Kidney (tissue), 14 donors: ENCODE measurements around the gene IL10RA. TPM values are rescaled to one million over a fixed set of nuclear protein-coding genes. Genes with fewer than 3 reads are reported as not detected.

Experiments used
- DNase-seq, 5 donors: peaks; one replicate each; pipeline ENCODE4 v3.0.0-alpha.2; 2013 to 2020
- FAIRE-seq: peaks from 2 replicates; lab custom pipeline; 2012; peaks lifted over from hg19 to GRCh38; lab: Jason Lieb, UNC
- H3K27ac ChIP-seq, 2 donors: one replicate each; pipeline ENCODE4 v1.7.0; 2013; ENCODE audit warnings: low read depth in 2 of 2, low read length in 2 of 2, inconsistent platforms in 1 of 2
- H3K27me3 ChIP-seq: one replicate; pipeline ENCODE4 v1.7.1; 2013; ENCODE audit warnings: low read length, inconsistent platforms; ENCODE audit not compliant: control insufficient read depth, insufficient read depth
- H3K36me3 ChIP-seq, 3 donors: one replicate each; pipeline versions ENCODE4 v1.7.0 to v1.7.1; 2013; ENCODE audit warnings: low read length in 3 of 3, control low read depth in 1 of 3, inconsistent platforms in 1 of 3; ENCODE audit not compliant: insufficient read depth in 3 of 3, control insufficient read depth in 2 of 3
- H3K4me1 ChIP-seq, 3 donors: one replicate each; pipeline versions ENCODE4 v1.7.0 to v1.7.1; 2013; ENCODE audit warnings: low read length in 3 of 3, inconsistent platforms in 1 of 3, low read depth in 1 of 3; ENCODE audit not compliant: control insufficient read depth in 2 of 3, insufficient read depth in 2 of 3
- H3K4me3 ChIP-seq, 3 donors: one replicate each; pipeline versions ENCODE4 v1.7.0 to v1.8.1; 2013; ENCODE audit warnings: low read length in 3 of 3, control low read depth in 1 of 3, inconsistent platforms in 1 of 3
- H3K9ac ChIP-seq, 3 donors: one replicate each; pipeline versions ENCODE4 v1.7.0 to v1.7.1; 2013; ENCODE audit warnings: low read length in 3 of 3, control low read depth in 1 of 3, inconsistent platforms in 1 of 3
- H3K9me3 ChIP-seq, 3 donors: one replicate each; pipeline versions ENCODE4 v1.7.0 to v1.7.1; 2013; ENCODE audit warnings: low read length in 3 of 3, control low read depth in 1 of 3, inconsistent platforms in 1 of 3; ENCODE audit not compliant: control insufficient read depth in 2 of 3, insufficient read depth in 1 of 3
- CTCF ChIP-seq: IDR thresholded peaks from 3 replicates; pipeline ENCODE4 v1.5.1; 2012; ENCODE audit warnings: mild to moderate bottlenecking, moderate library complexity, borderline replicate concordance; ENCODE audit not compliant: insufficient read depth; ENCODE audit errors: extremely low read depth
- intact Hi-C: fragments of 100-400 bp; cut with DNase I; formaldehyde crosslinking; loops from one replicate; pipeline ENCODE4 v1.11.1; 2022
- polyA plus RNA-seq: library from polyadenylated mRNA; stranded (reverse); fragments of 350-450 nt; fragmentation: Illumina TruSeq; extraction: RNeasy Lipid Tissue Mini Kit (QIAGEN cat#74804); gene quantifications from one replicate; pipeline ENCODE4 v1.2.3, GENCODE V29; 2014; ENCODE audit warnings: low read depth, low replicate concordance; ENCODE audit not compliant: insufficient read depth
- total RNA-seq: library from RNA; stranded (reverse); fragmentation: NEBNext Ultra II Directional; extraction: Animal tissue kit (Norgen Biotek cat#: 25700); gene quantifications from one replicate; pipeline ENCODE4 v1.2.1, GENCODE V29; 2021
- donor health status: control.
- donor health status: control.
- donor health status: control.
- donor health status: control.
- donor health status: control.
- donor health status: DM: yes; HTN: yes; CAD: no.
- donor health status: Normal renal cell carcinoma (clear cell type).

Gene IL10RA
- total and polyA plus RNA-seq, 2 donors from 2014 or later: 1.8 to 37.2 TPM

- H3K27ac ChIP-seq: no peak overlapping the region
- no peaks in the 10 kb centered on the region for H3K36me3 ChIP-seq
- TF ChIP-seq CTCF: no peak
- H3K4me3 ChIP-seq: no peak overlapping the region
- DNase-seq (peak in 1 of 5 donors; percentile 60), FAIRE-seq (no peak)
- intact Hi-C loops: no loop called here
- H3K9me3 ChIP-seq: no peaks in the 10 kb centered on the region
- H3K4me1 ChIP-seq: no peaks in the 10 kb centered on the region
- H3K27me3 ChIP-seq: no peaks in the 10 kb centered on the region
- no peak overlapping the region for H3K9ac ChIP-seq
These were observed 45.0 kb upstream of the IL10RA start for GRCh38 chr11:117941163-117941707.

GRCh38 chr11:117941976-117942654, 44.1 kb upstream of the IL10RA start:
- no peak for TF ChIP-seq CTCF
- FAIRE-seq (no peak), DNase-seq (no peak)
- no peak overlapping the region for H3K4me3 ChIP-seq
- H3K27me3 ChIP-seq: no peaks in the 10 kb centered on the region
- no peak overlapping the region for H3K9ac ChIP-seq
- H3K9me3 ChIP-seq: no peaks in the 10 kb centered on the region
- intact Hi-C loops: no loop called here
- no peaks in the 10 kb centered on the region for H3K36me3 ChIP-seq
- no peak overlapping the region for H3K27ac ChIP-seq
- peaks cover 0 to 3% (median 0%) of the 10 kb centered on the region in 3 donors for H3K4me1 ChIP-seq

GRCh38 chr11:117944554-117944953, 41.6 kb upstream of the IL10RA start:
- H3K9me3 ChIP-seq: no peaks in the 10 kb centered on the region
- H3K27ac ChIP-seq: no peak overlapping the region
- no peaks in the 10 kb centered on the region for H3K27me3 ChIP-seq
- no peak overlapping the region for H3K4me3 ChIP-seq
- DNase-seq (no peak), FAIRE-seq (no peak)
- peaks cover 0 to 3% (median 0%) of the 10 kb centered on the region in 3 donors for H3K4me1 ChIP-seq
- intact Hi-C loops: no loop called here
- TF ChIP-seq CTCF: no peak
- no peaks in the 10 kb centered on the region for H3K36me3 ChIP-seq
- no peak overlapping the region for H3K9ac ChIP-seq
